Keratinocyte (primary cell): ENCODE data around the gene ANAPC2. TPM values are rescaled to one million over a fixed set of nuclear protein-coding genes. Genes with fewer than 3 reads are reported as not detected.

Experiments used
- DNase-seq: peaks from one replicate; pipeline ENCODE4 v3.0.0-alpha.2; 2011; ENCODE audit warnings: low read depth, missing footprints, low spot score
- FAIRE-seq: peaks from 2 replicates; lab custom pipeline; 2011; peaks lifted over from hg19 to GRCh38; lab: Jason Lieb, UNC
- H2AFZ ChIP-seq: 2 replicates; pipeline ENCODE4 v1.6.0; 2012; ENCODE audit warnings: low read length, control low read depth, inconsistent platforms; ENCODE audit not compliant: control insufficient read depth
- H3K27ac ChIP-seq: 2 replicates; pipeline ENCODE4 v1.5.1; 2011; ENCODE audit warnings: low read length; ENCODE audit not compliant: control insufficient read depth, insufficient read depth
- H3K27me3 ChIP-seq: 3 replicates; pipeline ENCODE4 v1.6.0; 2011; ENCODE audit warnings: low read length; ENCODE audit not compliant: control insufficient read depth, insufficient read depth; ENCODE audit errors: extremely low read depth
- H3K36me3 ChIP-seq, 2 experiments: 2 replicates in 1 of 2; 3 replicates in 1 of 2; pipeline ENCODE4 v1.5.1; 2011; ENCODE audit warnings: low read length in 2 of 2, mild to moderate bottlenecking in 1 of 2; ENCODE audit not compliant: control insufficient read depth in 2 of 2, insufficient read depth in 2 of 2; ENCODE audit errors: extremely low read depth in 1 of 2
- H3K4me1 ChIP-seq: 3 replicates; pipeline ENCODE4 v1.5.1; 2011; ENCODE audit warnings: low read length; ENCODE audit not compliant: control insufficient read depth, insufficient read depth; ENCODE audit errors: extremely low read depth
- H3K4me2 ChIP-seq: 3 replicates; pipeline ENCODE4 v1.6.0; 2011; ENCODE audit warnings: low read depth, low read length; ENCODE audit not compliant: control insufficient read depth, insufficient read depth; ENCODE audit errors: extremely low read depth
- H3K4me3 ChIP-seq, 3 experiments: fragments of 200-600 bp in 1 of 3; sonication (generic) in 1 of 3; 2 replicates in 2 of 3; 3 replicates in 1 of 3; pipeline ENCODE4 v1.5.1; 2011 to 2016; ENCODE audit warnings: low read length in 3 of 3, mild to moderate bottlenecking in 3 of 3, control low read depth in 2 of 3, inconsistent platforms in 1 of 3, low read depth in 1 of 3, mixed read lengths in 1 of 3, mixed run types in 1 of 3, moderate library complexity in 1 of 3; ENCODE audit not compliant: control insufficient read depth in 2 of 3, insufficient read depth in 2 of 3; ENCODE audit errors: extremely low read depth in 1 of 3
- H3K79me2 ChIP-seq: 2 replicates; pipeline ENCODE4 v1.6.0; 2012; ENCODE audit warnings: low read length; ENCODE audit not compliant: control insufficient read depth, insufficient read depth
- H3K9ac ChIP-seq: 3 replicates; pipeline ENCODE4 v1.6.0; 2011; ENCODE audit warnings: low read length; ENCODE audit not compliant: control insufficient read depth, insufficient read depth; ENCODE audit errors: extremely low read depth
- H3K9me1 ChIP-seq: 3 replicates; pipeline ENCODE4 v1.6.0; 2011; ENCODE audit warnings: low read length; ENCODE audit not compliant: control insufficient read depth, insufficient read depth; ENCODE audit errors: extremely low read depth
- H3K9me3 ChIP-seq: 2 replicates; pipeline ENCODE4 v1.5.1; 2012; ENCODE audit warnings: low read depth, low read length; ENCODE audit not compliant: control insufficient read depth
- H4K20me1 ChIP-seq: 3 replicates; pipeline ENCODE4 v1.6.0; 2011; ENCODE audit warnings: low read length; ENCODE audit not compliant: control insufficient read depth, insufficient read depth; ENCODE audit errors: extremely low read depth
- CTCF ChIP-seq, 3 experiments: IDR thresholded peaks in 1 of 3; conservative IDR thresholded peaks in 1 of 3; optimal IDR thresholded peaks in 1 of 3; 2 replicates in 2 of 3; 3 replicates in 1 of 3; pipeline versions ENCODE3 to v1.5.1; 2011; ENCODE audit warnings: low read length in 3 of 3, mild to moderate bottlenecking in 3 of 3, moderate library complexity in 2 of 3, control low read depth in 1 of 3, inconsistent platforms in 1 of 3; ENCODE audit not compliant: insufficient read depth in 2 of 3; ENCODE audit errors: extremely low read depth in 1 of 3
- EZH2 ChIP-seq: IDR thresholded peaks from one replicate; pipeline ENCODE4 v1.6.1; 2012; ENCODE audit warnings: inconsistent platforms, mild to moderate bottlenecking, low read length, moderate library complexity
- dilution Hi-C: fragments of 300-500 bp; cut with MboI; formaldehyde crosslinking; loops from one replicate; pipeline ENCODE4 v1.7.0; 2020; ENCODE audit warnings: low sequenced_read_pairs; ENCODE audit not compliant: extremely low pct_ligation_motif_present
- polyA plus RNA-seq, 5 experiments: library from polyadenylated mRNA; depleted of rRNA in 3 of 5; stranded (reverse) in 3 of 5; stranded (forward) in 1 of 5; unstranded in 1 of 5; fragments of >200 nt; gene quantifications; 1 replicate in 1 of 5; 2 replicates in 3 of 5; 3 replicates in 1 of 5; pipeline versions ENCODE4 v1.2.1 to v1.2.3, GENCODE V29; 2011 to 2012; ENCODE audit warnings: missing spikeins in 2 of 5, low read depth in 1 of 5, low replicate concordance in 1 of 5

Gene ANAPC2
- polyA plus RNA-seq, 1 donor (not counting 4 experiments of a cell fraction or from before 2014, with no cell fraction given) = 11.9 TPM

- Histone ChIP-seq H2AFZ (peak overlapping the region; percentile 94), H3K27me3 (no peaks in the 10 kb centered on the region), H3K4me1 (peaks cover 15% of the 10 kb centered on the region), H3K4me2 (peak overlapping the region; percentile 92), H3K79me2 (peaks cover 31% of the 10 kb centered on the region), H3K9ac (peak overlapping the region; percentile 80), H3K27ac (peak overlapping the region; percentile 56), H4K20me1 (no peaks in the 10 kb centered on the region), H3K9me3 (no peaks in the 10 kb centered on the region), H3K9me1 (no peaks in the 10 kb centered on the region), H3K4me3 (peak overlapping the region; percentile 57 to 88 (median 86)), H3K36me3 (no peaks in the 10 kb centered on the region)
- DNase-seq = no peak
- TF ChIP-seq CTCF (optimal IDR thresholded peaks at IDR 0.05 in 1 of 3, IDR thresholded peaks at IDR 0.05 in 1 of 3, conservative IDR thresholded peaks at IDR 0.05 in 1 of 3; ENCODE audit: extremely low read depth in 1 of 3, insufficient read depth in 2 of 3, low read length in 3 of 3) = no peak
- TF ChIP-seq EZH2 = no peak
- dilution Hi-C loops = no loop called here
- no peak for FAIRE-seq
Measured at GRCh38 chr9:137128862-137129455, 59.4 kb downstream of the ANAPC2 start.

GRCh38 chr9:137128158-137128861 is 60.0 kb downstream of the ANAPC2 start:
- Histone ChIP-seq H3K4me3 (peak overlapping the region; percentile 57 to 88 (median 86)), H3K27ac (peak overlapping the region; percentile 56), H3K9me1 (no peaks in the 10 kb centered on the region), H3K4me2 (peak overlapping the region; percentile 92), H3K9me3 (no peaks in the 10 kb centered on the region), H3K27me3 (no peaks in the 10 kb centered on the region), H3K79me2 (peaks cover 31% of the 10 kb centered on the region), H2AFZ (no peak overlapping the region), H3K9ac (peak overlapping the region; percentile 80), H3K36me3 (no peaks in the 10 kb centered on the region), H3K4me1 (peaks cover 15% of the 10 kb centered on the region), H4K20me1 (peaks cover 2% of the 10 kb centered on the region)
- dilution Hi-C loops = no loop called here
- FAIRE-seq = no peak
- no peak for TF ChIP-seq EZH2
- no peak for TF ChIP-seq CTCF (optimal IDR thresholded peaks at IDR 0.05 in 1 of 3, IDR thresholded peaks at IDR 0.05 in 1 of 3, conservative IDR thresholded peaks at IDR 0.05 in 1 of 3; ENCODE audit: extremely low read depth in 1 of 3, insufficient read depth in 2 of 3, low read length in 3 of 3)
- DNase-seq = no peak
